Chondrocyte (in vitro differentiated cells): ENCODE measurements around the gene TRIM49D2. TPM values are rescaled to one million over a fixed set of nuclear protein-coding genes. Genes with fewer than 3 reads are reported as not detected.
"Not testable (repeated sequence)": the region's sequence is repeated elsewhere in the genome, so short reads cannot be mapped to it uniquely, and the experiment has no call there.

Experiments used
- DNase-seq: peaks from one replicate; pipeline ENCODE4 v3.0.0; 2021; ENCODE audit warnings: mixed read lengths, low spot score
- H3K27ac Mint-ChIP-seq: one replicate; pipeline ENCODE4 v1.8.0; 2021; ENCODE audit warnings: mild to moderate bottlenecking, moderate library complexity, mixed read lengths; ENCODE audit not compliant: unreplicated experiment
- H3K27me3 Mint-ChIP-seq: 2 replicates; pipeline ENCODE4 v1.8.0; 2021; ENCODE audit warnings: low read depth, mixed read lengths
- H3K36me3 Mint-ChIP-seq: 2 replicates; pipeline ENCODE4 v1.8.0; 2021; ENCODE audit warnings: low read depth, mixed read lengths
- H3K4me1 Mint-ChIP-seq: 2 replicates; pipeline ENCODE4 v1.8.0; 2021; ENCODE audit warnings: low read depth, mild to moderate bottlenecking, mixed read lengths
- H3K4me3 Mint-ChIP-seq: one replicate; pipeline ENCODE4 v1.8.0; 2021; ENCODE audit warnings: mild to moderate bottlenecking, moderate library complexity, mixed read lengths; ENCODE audit not compliant: unreplicated experiment
- H3K9me3 Mint-ChIP-seq: 2 replicates; pipeline ENCODE4 v1.8.0; 2021; ENCODE audit warnings: low read depth, mixed read lengths
- CTCF ChIP-seq: fragments of 200-600 bp; sonication (generic); IDR thresholded peaks from 2 replicates; pipeline ENCODE4 v1.5.0; 2021; ENCODE audit warnings: antibody characterized with exemption, mild to moderate bottlenecking, moderate library complexity
- long read RNA-seq: library from polyadenylated mRNA; stranded (forward); transcript quantifications from one replicate; pipeline ENCODE4 v2.0.0, GENCODE V29; 2021
- total RNA-seq: library from RNA; stranded (reverse); gene quantifications from 3 replicates; pipeline ENCODE4 v1.2.1, GENCODE V29; 2021

Gene TRIM49D2
- not detected in 3 replicates for total RNA-seq
- long read RNA-seq: 0 reads

- not testable (repeated sequence) for H3K9me3 Mint-ChIP-seq, DNase-seq, H3K4me1 Mint-ChIP-seq, H3K36me3 Mint-ChIP-seq, H3K27ac Mint-ChIP-seq, H3K27me3 Mint-ChIP-seq, H3K4me3 Mint-ChIP-seq
Observed at GRCh38 chr11:89923764-89924163, at the start of gene TRIM49D2. Gene TRIM49D2 (plus strand): TSS chr11:89924064. CDS start chr11:89926762, 2,698 bp downstream.

- not testable (repeated sequence) for DNase-seq, H3K27me3 Mint-ChIP-seq, H3K36me3 Mint-ChIP-seq, H3K4me1 Mint-ChIP-seq, H3K9me3 Mint-ChIP-seq, H3K27ac Mint-ChIP-seq, H3K4me3 Mint-ChIP-seq
Observed at GRCh38 chr11:89877511-89877910, 46.4 kb upstream of the TRIM49D2 start.

- not testable (repeated sequence) for H3K4me3 Mint-ChIP-seq, H3K36me3 Mint-ChIP-seq, H3K4me1 Mint-ChIP-seq, DNase-seq, H3K27ac Mint-ChIP-seq, H3K27me3 Mint-ChIP-seq, H3K9me3 Mint-ChIP-seq
Observed at GRCh38 chr11:89893245-89893644, 30.6 kb upstream of the TRIM49D2 start.

- H3K27ac Mint-ChIP-seq, H3K4me1 Mint-ChIP-seq, H3K27me3 Mint-ChIP-seq, H3K9me3 Mint-ChIP-seq, H3K36me3 Mint-ChIP-seq, H3K4me3 Mint-ChIP-seq: not testable (repeated sequence)
- peak; percentile 59 for DNase-seq
Observed at GRCh38 chr11:89900809-89901208, 23.1 kb upstream of the TRIM49D2 start.

GRCh38 chr11:89922195-89922660 is 1.6 kb upstream of the TRIM49D2 start, which contains the start of gene TRIM49D1:
Gene TRIM49D1 (minus strand): TSS chr11:89922245. CDS start chr11:89917710, 4,535 bp downstream.
- no peak for TF ChIP-seq CTCF
- Mint-ChIP-seq H3K27me3 (peaks cover 7% of the 10 kb centered on the region), H3K27ac (no peak within 1 kb of the TSS), H3K36me3 (no peaks in the 10 kb centered on the region), H3K9me3 (no peaks in the 10 kb centered on the region), H3K4me3 (no peak within 1 kb of the TSS), H3K4me1 (no peaks in the 10 kb centered on the region)
- peak; percentile 11 for DNase-seq

- H3K9me3 Mint-ChIP-seq, H3K27me3 Mint-ChIP-seq, H3K4me3 Mint-ChIP-seq, H3K27ac Mint-ChIP-seq, H3K4me1 Mint-ChIP-seq, H3K36me3 Mint-ChIP-seq: not testable (repeated sequence)
- peak; percentile 2 for DNase-seq
Observed at GRCh38 chr11:89960833-89961232, 37.0 kb downstream of the TRIM49D2 start.

- H3K9me3 Mint-ChIP-seq, DNase-seq, H3K36me3 Mint-ChIP-seq, H3K4me1 Mint-ChIP-seq, H3K27ac Mint-ChIP-seq, H3K27me3 Mint-ChIP-seq, H3K4me3 Mint-ChIP-seq: not testable (repeated sequence)
Observed at GRCh38 chr11:89965737-89966136, 41.9 kb downstream of the TRIM49D2 start, which contains the start of gene TRIM64. Gene TRIM64 (plus strand): TSS chr11:89966037. CDS start chr11:89968504, 2,467 bp downstream.

Other genes starting within 250 kb of the TRIM49D2 start
- gene TRIM77, start 213.8 kb upstream of the TRIM49D2 start, total RNA-seq: not detected in 3 replicates
- not detected in 3 replicates for gene TRIM49, start 115.5 kb upstream of the TRIM49D2 start, total RNA-seq
- not detected in 3 replicates for gene TRIM64B, start 45.6 kb upstream of the TRIM49D2 start, total RNA-seq
- gene TRIM49D1, start 1.8 kb upstream of the TRIM49D2 start, total RNA-seq: not detected in 3 replicates
- gene TRIM64, start 42.0 kb downstream of the TRIM49D2 start, total RNA-seq: not detected in 3 replicates
- gene TRIM49C, start 107.0 kb downstream of the TRIM49D2 start, total RNA-seq: not detected in 3 replicates
- gene UBTFL1, start 161.9 kb downstream of the TRIM49D2 start, total RNA-seq: not detected in 3 replicates
- gene NAALAD2, start 210.6 kb downstream of the TRIM49D2 start, total RNA-seq: 0.23 to 1.7 TPM (median 1.1 TPM) in 3 replicates